H9 (cell line): ENCODE results near the gene DEPDC5. TPM values are rescaled to one million over a fixed set of nuclear protein-coding genes. Genes with fewer than 3 reads are reported as not detected.
A peak's percentile ranks its signal among the peaks of the same experiment; 100 is the strongest.

ENCODE experiments used
- DNase-seq: peaks from one replicate; pipeline ENCODE4 v3.0.0-alpha.2; 2017
- H2AFZ ChIP-seq: one replicate; pipeline ENCODE4 v1.6.1; 2013; ENCODE audit warnings: mild to moderate bottlenecking, low read length, control low read depth, moderate library complexity
- H2AK5ac ChIP-seq: 2 replicates; pipeline ENCODE4 v1.6.1; 2013; ENCODE audit warnings: low read length, control low read depth, mixed read lengths; ENCODE audit not compliant: insufficient read length
- H2BK120ac ChIP-seq: one replicate; pipeline ENCODE4 v1.6.1; 2013; ENCODE audit warnings: low read depth, mild to moderate bottlenecking, low read length, control low read depth, inconsistent platforms; ENCODE audit not compliant: poor library complexity, severe bottlenecking
- H2BK12ac ChIP-seq: 2 replicates; pipeline ENCODE4 v1.6.1; 2013; ENCODE audit warnings: low read length, control low read depth, mixed read lengths, low read depth; ENCODE audit not compliant: insufficient read length
- H2BK15ac ChIP-seq: 2 replicates; pipeline ENCODE4 v1.6.1; 2013; ENCODE audit warnings: low read depth, low read length, control low read depth
- H2BK20ac ChIP-seq: one replicate; pipeline ENCODE4 v1.6.1; 2013; ENCODE audit warnings: low read depth, mild to moderate bottlenecking, low read length, control low read depth, inconsistent platforms; ENCODE audit not compliant: poor library complexity, severe bottlenecking
- H2BK5ac ChIP-seq: 2 replicates; pipeline ENCODE4 v1.6.1; 2013; ENCODE audit warnings: low read length, control low read depth, mixed read lengths; ENCODE audit not compliant: insufficient read length
- H3K14ac ChIP-seq: 2 replicates; pipeline ENCODE4 v1.6.1; 2013; ENCODE audit warnings: low read length, control low read depth; ENCODE audit not compliant: insufficient read depth
- H3K18ac ChIP-seq: 2 replicates; pipeline ENCODE4 v1.6.1; 2013; ENCODE audit warnings: low read depth, mild to moderate bottlenecking, mixed read lengths, low read length, control low read depth; ENCODE audit not compliant: insufficient read length
- H3K23ac ChIP-seq: 2 replicates; pipeline ENCODE4 v1.6.1; 2013; ENCODE audit warnings: low read length, control low read depth, mixed read lengths, low read depth; ENCODE audit not compliant: insufficient read length
- H3K23me2 ChIP-seq: 2 replicates; pipeline ENCODE4 v1.6.1; 2013; ENCODE audit warnings: low read depth, mild to moderate bottlenecking, mixed read lengths, low read length, control low read depth; ENCODE audit not compliant: insufficient read length, poor library complexity, severe bottlenecking
- H3K27ac ChIP-seq: 2 replicates; pipeline ENCODE4 v1.5.1; 2013; ENCODE audit warnings: low read length, control low read depth, mixed read lengths, low read depth; ENCODE audit not compliant: insufficient read length
- H3K27me3 ChIP-seq: 2 replicates; pipeline ENCODE4 v1.6.1; 2013; ENCODE audit warnings: low read length, control low read depth, inconsistent platforms; ENCODE audit not compliant: insufficient read depth
- H3K4ac ChIP-seq: 2 replicates; pipeline ENCODE4 v1.6.1; 2013; ENCODE audit warnings: low read depth, mild to moderate bottlenecking, control low read depth, inconsistent platforms, low read length, moderate library complexity
- H3K4me1 ChIP-seq: 2 replicates; pipeline ENCODE4 v1.6.1; 2013; ENCODE audit warnings: low read length, control low read depth, inconsistent platforms; ENCODE audit not compliant: insufficient read depth
- H3K4me2 ChIP-seq: 2 replicates; pipeline ENCODE4 v1.6.1; 2013; ENCODE audit warnings: low read length, control low read depth, mixed read lengths; ENCODE audit not compliant: insufficient read length, insufficient read depth
- H3K56ac ChIP-seq: 2 replicates; pipeline ENCODE4 v1.6.1; 2013; ENCODE audit warnings: low read depth, mild to moderate bottlenecking, mixed read lengths, low read length, control low read depth; ENCODE audit not compliant: insufficient read length
- H3K79me1 ChIP-seq: 2 replicates; pipeline ENCODE4 v1.6.1; 2013; ENCODE audit warnings: low read depth, mild to moderate bottlenecking, moderate library complexity, low read length, control low read depth, inconsistent platforms; ENCODE audit not compliant: insufficient read depth, poor library complexity, severe bottlenecking
- H3K79me2 ChIP-seq: 2 replicates; pipeline ENCODE4 v1.6.1; 2013; ENCODE audit warnings: low read length, control low read depth, inconsistent platforms; ENCODE audit not compliant: insufficient read depth
- H3K9ac ChIP-seq: 2 replicates; pipeline ENCODE4 v1.6.1; 2013; ENCODE audit warnings: low read length, control low read depth, mixed read lengths; ENCODE audit not compliant: insufficient read length; ENCODE audit errors: extremely low read depth
- H3K9me3 ChIP-seq: one replicate; pipeline ENCODE4 v1.6.1; 2013; ENCODE audit warnings: low read depth, low read length, inconsistent platforms; ENCODE audit not compliant: control insufficient read depth
- H3T11ph ChIP-seq: one replicate; pipeline ENCODE4 v1.6.1; 2013; ENCODE audit warnings: mild to moderate bottlenecking, low read length, control low read depth, inconsistent platforms
- H4K20me1 ChIP-seq: one replicate; pipeline ENCODE4 v1.6.1; 2013; ENCODE audit not compliant: control insufficient read depth, insufficient read length, insufficient read depth
- H4K5ac ChIP-seq: 2 replicates; pipeline ENCODE4 v1.6.1; 2013; ENCODE audit warnings: low read depth, mild to moderate bottlenecking, mixed read lengths, low read length, control low read depth; ENCODE audit not compliant: insufficient read length
- H4K8ac ChIP-seq: replicated peaks from 2 replicates; pipeline ENCODE4 v1.6.1; 2013; ENCODE audit warnings: low read length, control low read depth, mixed read lengths, low read depth; ENCODE audit not compliant: insufficient read length
- H4K91ac ChIP-seq: 2 replicates; pipeline ENCODE4 v1.6.1; 2013; ENCODE audit warnings: low read depth, mild to moderate bottlenecking, moderate library complexity, mixed read lengths, low read length, control low read depth; ENCODE audit not compliant: insufficient read length
- H3K27ac Mint-ChIP-seq, 3 experiments: 2 replicates in 2 of 3; 3 replicates in 1 of 3; pipeline ENCODE4 v1.8.0; 2020 to 2021; ENCODE audit warnings: mixed read lengths in 3 of 3, mild to moderate bottlenecking in 1 of 3, moderate library complexity in 1 of 3
- H3K27me3 Mint-ChIP-seq: 2 replicates; pipeline ENCODE4 v1.8.0; 2021; ENCODE audit warnings: low read depth, mild to moderate bottlenecking, moderate library complexity, mixed read lengths
- H3K36me3 Mint-ChIP-seq, 3 experiments: 2 replicates in 2 of 3; 3 replicates in 1 of 3; pipeline ENCODE4 v1.8.0; 2020 to 2021; ENCODE audit warnings: low read depth in 3 of 3, mixed read lengths in 3 of 3; ENCODE audit not compliant: insufficient read depth in 1 of 3
- H3K4me1 Mint-ChIP-seq, 2 experiments: 2 replicates each; pipeline ENCODE4 v1.8.0; 2020; ENCODE audit warnings: mixed read lengths in 2 of 2
- H3K4me3 Mint-ChIP-seq, 2 experiments: 2 replicates in 1 of 2; 3 replicates in 1 of 2; pipeline ENCODE4 v1.8.0; 2020 to 2021; ENCODE audit warnings: mild to moderate bottlenecking in 2 of 2, mixed read lengths in 2 of 2, moderate library complexity in 1 of 2
- H3K9me3 Mint-ChIP-seq, 2 experiments: 2 replicates in 1 of 2; 3 replicates in 1 of 2; pipeline ENCODE4 v1.8.0; 2020; ENCODE audit warnings: mild to moderate bottlenecking in 2 of 2, mixed read lengths in 2 of 2, moderate library complexity in 1 of 2
- WGBS: extraction: QIAGEN DNeasy Blood & Tissue Kit; methylation state at CpG from one replicate; pipeline ENCODE4 v1.1.7; 2013; ENCODE audit warnings: missing lambda C conversion rate, low lambda C conversion rate, mixed read lengths; ENCODE audit not compliant: insufficient read length; ENCODE audit errors: extremely low coverage; 5-methylcytosine and 5-hydroxymethylcytosine counted together
- total RNA-seq: library from RNA; stranded (reverse); gene quantifications from 2 replicates; pipeline ENCODE4 v1.2.1, GENCODE V29; 2021
- TF ChIP-seq, protein P1 (sequence below): fragments of 200-600 bp; sonication (generic); conservative IDR thresholded peaks from 3 replicates; pipeline ENCODE4 v1.8.0; 2021; ENCODE audit warnings: antibody characterized with exemption, mild to moderate bottlenecking

DEPDC5 gene
- total RNA-seq, 1 experiment from 2014 or later, result 29.2 TPM

DNA sequence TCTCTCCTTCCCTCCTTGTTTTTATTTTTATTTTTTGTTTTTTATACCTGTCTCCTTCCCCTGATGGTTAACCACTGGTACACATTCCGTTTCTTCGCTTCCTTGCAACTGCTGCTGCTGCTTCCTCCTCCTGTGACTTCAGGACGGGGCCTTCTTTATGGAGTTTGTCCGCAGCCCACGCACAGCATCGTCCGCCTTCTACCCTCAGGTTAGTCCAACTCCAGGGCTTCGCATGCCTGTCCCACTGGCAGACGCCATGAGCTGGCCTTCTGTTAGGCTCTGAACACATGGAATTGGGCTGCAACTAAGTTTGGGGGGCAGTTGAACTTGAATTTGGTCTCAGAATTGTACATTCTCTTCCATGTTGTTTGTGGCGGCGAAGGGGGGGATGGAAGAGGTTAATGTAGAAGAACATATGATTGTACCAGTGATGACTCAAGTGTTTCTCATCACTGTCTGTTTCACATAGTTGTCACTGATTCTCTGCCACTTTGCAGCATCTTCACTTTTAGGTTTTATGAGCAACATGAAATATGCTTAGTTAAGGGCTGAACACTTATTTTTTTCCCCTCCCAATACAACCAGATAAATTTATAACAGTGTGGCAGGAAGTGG is 107.5 kb downstream of the DEPDC5 start:
- no peak overlapping the region for H2BK20ac ChIP-seq
- H3K79me1 ChIP-seq, result no peaks in the 10 kb centered on the region
- H3K23ac ChIP-seq, result no peak overlapping the region
- H3K4me1 Mint-ChIP-seq, result peaks cover 9 to 15% of the 10 kb centered on the region in 2 experiments
- no peak overlapping the region for H3K18ac ChIP-seq
- no peak overlapping the region for H3K4me2 ChIP-seq
- no peak overlapping the region for H2AK5ac ChIP-seq
- H3K79me2 ChIP-seq, result no peaks in the 10 kb centered on the region
- DNase-seq, result no peak
- peaks cover 0 to 6% (median 0%) of the 10 kb centered on the region in 3 experiments; a peak in 3 of 7 replicates for H3K36me3 Mint-ChIP-seq
- H4K5ac ChIP-seq, result no peak overlapping the region
- no peak overlapping the region for H4K8ac ChIP-seq
- TF ChIP-seq, protein P1, sequence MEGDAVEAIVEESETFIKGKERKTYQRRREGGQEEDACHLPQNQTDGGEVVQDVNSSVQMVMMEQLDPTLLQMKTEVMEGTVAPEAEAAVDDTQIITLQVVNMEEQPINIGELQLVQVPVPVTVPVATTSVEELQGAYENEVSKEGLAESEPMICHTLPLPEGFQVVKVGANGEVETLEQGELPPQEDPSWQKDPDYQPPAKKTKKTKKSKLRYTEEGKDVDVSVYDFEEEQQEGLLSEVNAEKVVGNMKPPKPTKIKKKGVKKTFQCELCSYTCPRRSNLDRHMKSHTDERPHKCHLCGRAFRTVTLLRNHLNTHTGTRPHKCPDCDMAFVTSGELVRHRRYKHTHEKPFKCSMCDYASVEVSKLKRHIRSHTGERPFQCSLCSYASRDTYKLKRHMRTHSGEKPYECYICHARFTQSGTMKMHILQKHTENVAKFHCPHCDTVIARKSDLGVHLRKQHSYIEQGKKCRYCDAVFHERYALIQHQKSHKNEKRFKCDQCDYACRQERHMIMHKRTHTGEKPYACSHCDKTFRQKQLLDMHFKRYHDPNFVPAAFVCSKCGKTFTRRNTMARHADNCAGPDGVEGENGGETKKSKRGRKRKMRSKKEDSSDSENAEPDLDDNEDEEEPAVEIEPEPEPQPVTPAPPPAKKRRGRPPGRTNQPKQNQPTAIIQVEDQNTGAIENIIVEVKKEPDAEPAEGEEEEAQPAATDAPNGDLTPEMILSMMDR, result no peak
- H3K4ac ChIP-seq, result no peak overlapping the region
- H2BK120ac ChIP-seq, result no peak overlapping the region
- no peaks in the 10 kb centered on the region for H4K20me1 ChIP-seq
- H3K4me1 ChIP-seq, result no peaks in the 10 kb centered on the region
- H3K9me3 ChIP-seq, result no peaks in the 10 kb centered on the region
- no peaks in the 10 kb centered on the region for H3K27me3 ChIP-seq
- H2AFZ ChIP-seq, result no peak overlapping the region
- no peak overlapping the region for H2BK12ac ChIP-seq
- H2BK5ac ChIP-seq, result no peak overlapping the region
- no peak overlapping the region for H3K27ac ChIP-seq
- H3T11ph ChIP-seq, result no peak overlapping the region
- no peak overlapping the region for H3K4me3 Mint-ChIP-seq
- no peak overlapping the region for H4K91ac ChIP-seq
- no peak overlapping the region for H2BK15ac ChIP-seq
- H3K9ac ChIP-seq, result no peak overlapping the region
- H3K14ac ChIP-seq, result no peak overlapping the region
- no peaks in the 10 kb centered on the region for H3K23me2 ChIP-seq
- no peaks in the 10 kb centered on the region for H3K27me3 Mint-ChIP-seq
- H3K9me3 Mint-ChIP-seq, result no peaks in the 10 kb centered on the region
- 0 out of 7 replicates have a peak overlapping the region, but pooled peaks of 1 of the 3 experiments have one; percentile 46 for H3K27ac Mint-ChIP-seq
- WGBS, result no CpG with 5 or more reads among the region's 11 CpGs
- no peak overlapping the region for H3K56ac ChIP-seq
